HepG2 (cell line): ENCODE measurements around the gene CD248. TPM values are rescaled to one million over a fixed set of nuclear protein-coding genes. Genes with fewer than 3 reads are reported as not detected.

Experiments used
- AHR ChIP-seq: IDR thresholded peaks from 2 replicates; pipeline ENCODE4 v1.6.1; 2018; ENCODE audit warnings: missing genetic modification reagents, missing compliant biosample characterization
- CENPT ChIP-seq: sonication (generic); formaldehyde crosslinking; IDR thresholded peaks from 2 replicates; pipeline ENCODE4 v1.8.0; 2022; ENCODE audit warnings: low read depth, mild to moderate bottlenecking, moderate library complexity, missing genetic modification reagents
- PPARG ChIP-seq: conservative IDR thresholded peaks from 2 replicates; pipeline ENCODE4 v1.6.1; 2016; ENCODE audit warnings: missing biosample characterization, missing genetic modification reagents
- REPIN1 ChIP-seq: sonication (generic); formaldehyde crosslinking; IDR thresholded peaks from 2 replicates; pipeline ENCODE4 v1.8.0; 2022; ENCODE audit warnings: missing genetic modification reagents, low read depth, mild to moderate bottlenecking, borderline replicate concordance
- ZBTB8A ChIP-seq: sonication (generic); formaldehyde crosslinking; IDR thresholded peaks from 2 replicates; pipeline ENCODE4 v1.4.0; 2020; ENCODE audit warnings: mild to moderate bottlenecking, low read depth, missing genetic modification reagents, borderline replicate concordance
- ZNF101 ChIP-seq: sonication (generic); formaldehyde crosslinking; IDR thresholded peaks from 2 replicates; pipeline ENCODE4 v1.4.0; 2020; ENCODE audit warnings: mild to moderate bottlenecking, low read depth, missing genetic modification reagents, borderline replicate concordance
- ZNF121 ChIP-seq: sonication (generic); formaldehyde crosslinking; IDR thresholded peaks from 2 replicates; pipeline ENCODE4 v1.5.0; 2020; ENCODE audit warnings: mild to moderate bottlenecking, missing genetic modification reagents
- ZNF224 ChIP-seq: sonication (generic); formaldehyde crosslinking; IDR thresholded peaks from 2 replicates; pipeline ENCODE4 v1.5.0; 2020; ENCODE audit warnings: mild to moderate bottlenecking, missing genetic modification reagents
- polyA plus RNA-seq, 8 experiments: library from polyadenylated mRNA; depleted of rRNA in 3 of 8; stranded (reverse) in 7 of 8; unstranded in 1 of 8; fragments of >200 nt; fragmentation: Illumina TruSeq in 4 of 8; extraction: Trizol in 4 of 8; gene quantifications; 2 replicates each; pipeline versions ENCODE4 v1.2.1 to v1.2.3, GENCODE V29; 2011 to 2016; ENCODE audit warnings: low read depth in 4 of 8, missing spikeins in 1 of 8, mixed read lengths in 1 of 8; ENCODE audit not compliant: insufficient read depth in 1 of 8
- total RNA-seq, 5 experiments: library from RNA; depleted of rRNA; stranded (reverse); fragments of >200 nt; fragmentation: Illumina TruSeq; extraction: Trizol; gene quantifications; 2 replicates each; pipeline ENCODE4 v1.2.3, GENCODE V29; 2016; ENCODE audit warnings: low read depth in 1 of 5
- TF ChIP-seq, protein P1 (sequence below): sonication (generic); formaldehyde crosslinking; IDR thresholded peaks from 2 replicates; pipeline ENCODE4 v1.5.0; 2020; ENCODE audit warnings: missing genetic modification reagents
- TF ChIP-seq, protein P2 (sequence below): sonication (generic); formaldehyde crosslinking; IDR thresholded peaks from 2 replicates; pipeline ENCODE4 v1.4.0; 2020; ENCODE audit warnings: mild to moderate bottlenecking, missing genetic modification reagents, borderline replicate concordance
- TF ChIP-seq, protein P3 (sequence below), 2 experiments: fragments of 450-650 bp in 1 of 2; sonication (generic) in 1 of 2; formaldehyde crosslinking in 1 of 2; IDR thresholded peaks; 2 replicates each; pipeline versions ENCODE4 v1.6.1 to v1.8.0; 2016 to 2022; ENCODE audit warnings: antibody characterized with exemption in 1 of 2, mild to moderate bottlenecking in 1 of 2, missing genetic modification reagents in 1 of 2
- TF ChIP-seq, protein P4 (sequence below): IDR thresholded peaks from 2 replicates; pipeline ENCODE4 v1.6.1; 2016; ENCODE audit warnings: mild to moderate bottlenecking, missing biosample characterization, missing genetic modification reagents
- TF ChIP-seq, protein P5 (sequence below): sonication (generic); formaldehyde crosslinking; IDR thresholded peaks from 2 replicates; pipeline ENCODE4 v1.8.1; 2023; ENCODE audit warnings: mild to moderate bottlenecking, inconsistent platforms, moderate library complexity, missing genetic modification reagents, borderline replicate concordance

The CD248 gene
- total and polyA plus RNA-seq, 2 of the 13 experiments (the other 11 are each of a cell fraction or from before 2014, with no cell fraction given): 0.25 to 0.35 TPM

DNA sequence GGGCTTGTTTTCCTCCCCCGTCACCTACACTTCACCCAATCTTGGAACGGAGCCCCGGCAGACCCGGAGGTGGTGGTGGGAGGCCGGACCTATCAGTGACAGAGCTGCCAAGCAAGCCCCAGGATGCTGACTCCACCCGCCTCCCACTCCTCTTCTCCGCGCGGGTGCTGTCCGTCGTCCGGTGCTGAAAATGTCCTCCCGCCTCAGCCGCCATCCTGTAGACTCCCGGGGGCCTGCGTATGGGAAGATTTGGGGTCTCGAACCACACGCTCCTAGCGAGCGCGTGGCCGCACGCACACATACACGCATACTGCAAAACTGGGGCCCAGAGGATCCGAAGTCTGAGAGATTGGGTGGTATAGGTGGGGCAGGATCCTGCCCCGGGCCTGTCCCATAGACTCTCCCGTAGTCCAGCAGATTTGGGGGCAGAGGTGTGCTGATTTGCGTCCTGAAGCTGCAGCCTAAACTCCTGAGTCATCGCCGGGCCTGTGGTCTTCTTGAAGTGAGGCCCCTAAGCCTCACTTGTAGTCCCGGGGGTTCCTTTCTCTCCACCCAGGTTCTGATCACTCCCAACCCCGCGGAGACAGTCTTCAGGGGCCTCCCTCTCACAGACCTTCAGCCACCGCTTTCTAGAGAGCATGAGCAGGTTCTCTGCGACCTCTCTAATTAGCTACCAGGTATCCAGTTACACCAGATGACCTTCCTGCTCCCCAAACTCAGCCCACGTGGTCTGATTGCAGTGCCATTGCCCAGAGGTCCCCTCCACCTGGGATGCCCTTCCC, 27.1 kb downstream of the CD248 start (continued):
- TF ChIP-seq, protein P1, sequence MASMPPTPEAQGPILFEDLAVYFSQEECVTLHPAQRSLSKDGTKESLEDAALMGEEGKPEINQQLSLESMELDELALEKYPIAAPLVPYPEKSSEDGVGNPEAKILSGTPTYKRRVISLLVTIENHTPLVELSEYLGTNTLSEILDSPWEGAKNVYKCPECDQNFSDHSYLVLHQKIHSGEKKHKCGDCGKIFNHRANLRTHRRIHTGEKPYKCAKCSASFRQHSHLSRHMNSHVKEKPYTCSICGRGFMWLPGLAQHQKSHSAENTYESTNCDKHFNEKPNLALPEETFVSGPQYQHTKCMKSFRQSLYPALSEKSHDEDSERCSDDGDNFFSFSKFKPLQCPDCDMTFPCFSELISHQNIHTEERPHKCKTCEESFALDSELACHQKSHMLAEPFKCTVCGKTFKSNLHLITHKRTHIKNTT (CRISPR knock-in tag): no peak
- TF ChIP-seq, protein P2, sequence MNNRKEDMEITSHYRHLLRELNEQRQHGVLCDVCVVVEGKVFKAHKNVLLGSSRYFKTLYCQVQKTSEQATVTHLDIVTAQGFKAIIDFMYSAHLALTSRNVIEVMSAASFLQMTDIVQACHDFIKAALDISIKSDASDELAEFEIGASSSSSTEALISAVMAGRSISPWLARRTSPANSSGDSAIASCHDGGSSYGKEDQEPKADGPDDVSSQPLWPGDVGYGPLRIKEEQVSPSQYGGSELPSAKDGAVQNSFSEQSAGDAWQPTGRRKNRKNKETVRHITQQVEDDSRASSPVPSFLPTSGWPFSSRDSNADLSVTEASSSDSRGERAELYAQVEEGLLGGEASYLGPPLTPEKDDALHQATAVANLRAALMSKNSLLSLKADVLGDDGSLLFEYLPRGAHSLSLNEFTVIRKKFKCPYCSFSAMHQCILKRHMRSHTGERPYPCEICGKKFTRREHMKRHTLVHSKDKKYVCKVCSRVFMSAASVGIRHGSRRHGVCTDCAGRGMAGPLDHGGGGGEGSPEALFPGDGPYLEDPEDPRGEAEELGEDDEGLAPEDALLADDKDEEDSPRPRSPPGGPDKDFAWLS (CRISPR knock-in tag): no peak
- TF ChIP-seq, protein P3, sequence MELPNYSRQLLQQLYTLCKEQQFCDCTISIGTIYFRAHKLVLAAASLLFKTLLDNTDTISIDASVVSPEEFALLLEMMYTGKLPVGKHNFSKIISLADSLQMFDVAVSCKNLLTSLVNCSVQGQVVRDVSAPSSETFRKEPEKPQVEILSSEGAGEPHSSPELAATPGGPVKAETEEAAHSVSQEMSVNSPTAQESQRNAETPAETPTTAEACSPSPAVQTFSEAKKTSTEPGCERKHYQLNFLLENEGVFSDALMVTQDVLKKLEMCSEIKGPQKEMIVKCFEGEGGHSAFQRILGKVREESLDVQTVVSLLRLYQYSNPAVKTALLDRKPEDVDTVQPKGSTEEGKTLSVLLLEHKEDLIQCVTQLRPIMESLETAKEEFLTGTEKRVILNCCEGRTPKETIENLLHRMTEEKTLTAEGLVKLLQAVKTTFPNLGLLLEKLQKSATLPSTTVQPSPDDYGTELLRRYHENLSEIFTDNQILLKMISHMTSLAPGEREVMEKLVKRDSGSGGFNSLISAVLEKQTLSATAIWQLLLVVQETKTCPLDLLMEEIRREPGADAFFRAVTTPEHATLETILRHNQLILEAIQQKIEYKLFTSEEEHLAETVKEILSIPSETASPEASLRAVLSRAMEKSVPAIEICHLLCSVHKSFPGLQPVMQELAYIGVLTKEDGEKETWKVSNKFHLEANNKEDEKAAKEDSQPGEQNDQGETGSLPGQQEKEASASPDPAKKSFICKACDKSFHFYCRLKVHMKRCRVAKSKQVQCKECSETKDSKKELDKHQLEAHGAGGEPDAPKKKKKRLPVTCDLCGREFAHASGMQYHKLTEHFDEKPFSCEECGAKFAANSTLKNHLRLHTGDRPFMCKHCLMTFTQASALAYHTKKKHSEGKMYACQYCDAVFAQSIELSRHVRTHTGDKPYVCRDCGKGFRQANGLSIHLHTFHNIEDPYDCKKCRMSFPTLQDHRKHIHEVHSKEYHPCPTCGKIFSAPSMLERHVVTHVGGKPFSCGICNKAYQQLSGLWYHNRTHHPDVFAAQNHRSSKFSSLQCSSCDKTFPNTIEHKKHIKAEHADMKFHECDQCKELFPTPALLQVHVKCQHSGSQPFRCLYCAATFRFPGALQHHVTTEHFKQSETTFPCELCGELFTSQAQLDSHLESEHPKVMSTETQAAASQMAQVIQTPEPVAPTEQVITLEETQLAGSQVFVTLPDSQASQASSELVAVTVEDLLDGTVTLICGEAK (IDR thresholded peaks at IDR 0.05): no peak
- TF ChIP-seq, protein P3 (CRISPR knock-in tag; IDR thresholded peaks at IDR 0.05): no peak; the same call in 1 of the 2 replicates
- TF ChIP-seq, protein P4, sequence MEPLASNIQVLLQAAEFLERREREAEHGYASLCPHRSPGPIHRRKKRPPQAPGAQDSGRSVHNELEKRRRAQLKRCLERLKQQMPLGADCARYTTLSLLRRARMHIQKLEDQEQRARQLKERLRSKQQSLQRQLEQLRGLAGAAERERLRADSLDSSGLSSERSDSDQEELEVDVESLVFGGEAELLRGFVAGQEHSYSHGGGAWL (CRISPR knock-in tag): peak; percentile 82; the same call in 1 of the 2 replicates
- TF ChIP-seq, protein P5, sequence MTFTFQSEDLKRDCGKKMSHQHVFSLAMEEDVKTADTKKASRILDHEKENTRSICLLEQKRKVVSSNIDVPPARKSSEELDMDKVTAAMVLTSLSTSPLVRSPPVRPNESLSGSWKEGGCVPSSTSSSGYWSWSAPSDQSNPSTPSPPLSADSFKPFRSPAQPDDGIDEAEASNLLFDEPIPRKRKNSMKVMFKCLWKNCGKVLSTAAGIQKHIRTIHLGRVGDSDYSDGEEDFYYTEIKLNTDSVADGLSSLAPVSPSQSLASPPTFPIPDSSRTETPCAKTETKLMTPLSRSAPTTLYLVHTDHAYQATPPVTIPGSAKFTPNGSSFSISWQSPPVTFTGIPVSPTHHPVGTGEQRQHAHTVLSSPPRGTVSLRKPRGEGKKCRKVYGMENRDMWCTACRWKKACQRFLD: peak; percentile 43; the same call in 1 of the 2 replicates
- TF ChIP-seq ZBTB8A (CRISPR knock-in tag) (no peak), REPIN1 (CRISPR knock-in tag) (no peak; the same call in 1 of the 2 replicates), AHR (CRISPR knock-in tag) (peak; percentile 59; the same call in 1 of the 2 replicates), ZNF121 (CRISPR knock-in tag) (0 out of 2 replicates have a peak, but pooled peaks have one; percentile 23), CENPT (no peak), ZNF224 (no peak), PPARG (CRISPR knock-in tag) (no peak), ZNF101 (CRISPR knock-in tag) (0 out of 2 replicates have a peak, but pooled peaks have one; percentile 41)
